NCI-H82 treated with DMSO at 0.1 percent for 48 hours (cell line): ENCODE results near the gene P4HA1.

Experiments
- DNase-seq: peaks from one replicate; lab custom pipeline; 2025; ENCODE audit not compliant: unreplicated experiment; lab: John Stamatoyannopoulos, UW

The P4HA1 gene

DNA sequence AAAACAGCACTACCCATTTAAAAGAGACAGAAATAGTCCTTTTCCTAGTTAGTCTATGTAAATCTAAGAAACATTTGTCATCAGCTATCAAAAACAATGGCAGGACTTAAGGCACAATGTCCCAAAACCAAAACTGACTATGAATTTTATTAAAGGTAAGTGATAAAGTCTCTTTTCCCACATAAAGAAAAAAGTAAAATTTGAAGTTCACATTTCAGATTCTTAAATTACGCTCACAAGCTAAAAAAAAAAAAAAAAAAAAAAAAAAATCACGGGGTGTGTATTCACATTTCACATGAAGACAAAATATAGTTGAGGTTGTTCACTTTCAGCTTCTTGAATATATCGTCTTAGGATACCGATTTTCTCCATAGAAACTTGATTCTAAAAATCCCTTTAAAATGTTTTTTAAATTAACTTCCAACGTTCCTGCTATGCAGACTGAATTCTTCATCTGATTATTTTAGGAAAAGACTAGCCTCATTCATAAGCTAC is 1.6 kb downstream of the P4HA1 start:
- no peak for DNase-seq

DNA sequence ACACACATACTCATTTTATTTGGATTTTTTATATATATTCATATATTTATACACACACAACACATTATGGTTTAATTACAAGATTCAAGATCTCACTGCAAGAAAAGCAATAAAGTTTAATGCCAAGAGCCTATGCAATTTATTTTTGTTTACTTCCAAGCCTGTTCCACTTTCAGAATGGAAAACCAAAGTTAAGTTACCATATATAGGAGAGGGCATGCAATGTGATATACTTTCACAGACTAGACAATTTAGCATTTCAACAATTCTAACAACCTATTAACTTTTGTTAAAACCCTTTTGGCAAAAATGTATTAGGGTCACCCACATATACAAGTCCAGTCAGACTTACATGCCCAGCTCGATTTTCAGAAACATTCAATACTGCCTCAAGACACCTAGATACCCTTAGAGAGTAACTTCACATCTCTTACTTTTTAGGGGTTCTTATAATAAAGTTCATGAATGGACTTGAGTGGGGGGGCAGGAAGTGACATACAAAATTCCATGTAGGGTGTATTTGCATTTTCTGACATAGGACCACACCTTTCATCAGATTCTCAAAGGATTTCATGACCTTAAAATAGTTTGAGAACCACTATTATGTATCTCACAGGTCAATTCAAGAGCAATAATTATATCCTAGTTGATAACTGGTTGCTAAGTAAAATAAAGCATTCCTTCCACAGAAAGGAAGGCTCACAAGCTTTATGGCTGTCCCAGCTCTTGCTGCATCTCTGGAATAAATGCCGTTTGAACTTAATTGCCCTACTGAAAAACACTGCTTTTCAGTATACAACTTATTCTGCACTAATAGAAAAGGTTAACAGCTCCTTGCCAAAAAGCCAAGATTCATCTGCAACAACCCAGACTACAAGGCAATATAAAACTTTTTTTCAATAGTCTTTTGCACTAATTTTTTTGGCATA is 2.5 kb downstream of the P4HA1 start:
- no peak for DNase-seq

DNA sequence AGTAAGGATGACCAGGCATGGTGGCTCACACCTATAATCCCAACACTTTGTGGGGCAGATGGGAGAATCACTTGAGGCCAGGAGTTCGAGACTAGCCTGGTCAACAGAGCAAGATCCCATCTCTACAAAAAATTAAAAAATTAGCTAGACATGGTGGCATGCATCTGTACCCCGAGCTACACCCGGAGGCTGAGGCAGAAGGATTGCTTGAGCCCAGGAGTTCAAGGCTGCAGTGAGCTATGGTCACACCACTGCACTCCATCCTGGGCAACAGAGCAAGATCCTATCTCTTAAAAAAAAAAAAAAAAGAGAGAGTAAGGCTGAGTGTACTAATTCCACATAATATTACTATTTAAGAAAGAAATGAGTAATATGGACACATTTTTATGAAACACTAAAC is 3.8 kb downstream of the P4HA1 start:
- no peak for DNase-seq

DNA sequence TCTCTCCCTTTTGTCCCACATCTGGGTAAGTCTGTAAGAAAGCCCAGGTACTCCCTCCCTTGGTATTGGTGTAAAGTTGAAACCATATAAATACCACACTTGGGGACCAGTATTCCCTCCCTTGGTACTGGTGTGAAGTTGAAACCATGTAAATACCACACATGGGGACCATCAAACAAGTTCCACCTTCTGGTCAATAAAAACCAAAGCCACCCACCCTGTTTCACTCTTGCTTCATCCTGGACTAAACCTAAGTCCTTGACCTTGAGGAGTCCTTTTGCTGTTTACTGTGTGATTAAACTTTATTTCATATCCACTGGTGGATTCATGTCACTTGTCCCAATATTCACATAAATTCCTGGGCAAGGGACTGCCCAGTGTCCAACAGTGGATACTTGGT is 8.4 kb downstream of the P4HA1 start:
- no peak for DNase-seq

DNA sequence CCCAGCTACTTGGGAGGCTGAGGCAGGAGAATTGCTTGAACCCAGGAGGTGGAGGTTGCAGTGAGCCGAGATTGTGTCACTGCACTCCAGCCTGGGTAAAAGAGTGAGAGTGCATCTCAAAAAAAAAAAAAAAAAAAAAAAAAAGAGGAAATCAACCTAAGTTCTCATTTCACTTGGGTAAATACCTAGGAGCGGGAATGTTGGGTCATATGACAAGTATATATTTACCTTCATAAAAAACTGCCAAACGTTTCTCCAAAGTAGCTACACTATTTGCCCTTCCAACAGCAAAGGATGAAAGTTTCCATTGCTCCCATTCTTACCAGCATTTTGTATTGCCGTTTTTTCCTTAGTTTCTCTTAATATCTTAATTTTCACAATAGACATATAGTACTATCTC is 9.8 kb downstream of the P4HA1 start:
- DNase-seq = no peak

DNA sequence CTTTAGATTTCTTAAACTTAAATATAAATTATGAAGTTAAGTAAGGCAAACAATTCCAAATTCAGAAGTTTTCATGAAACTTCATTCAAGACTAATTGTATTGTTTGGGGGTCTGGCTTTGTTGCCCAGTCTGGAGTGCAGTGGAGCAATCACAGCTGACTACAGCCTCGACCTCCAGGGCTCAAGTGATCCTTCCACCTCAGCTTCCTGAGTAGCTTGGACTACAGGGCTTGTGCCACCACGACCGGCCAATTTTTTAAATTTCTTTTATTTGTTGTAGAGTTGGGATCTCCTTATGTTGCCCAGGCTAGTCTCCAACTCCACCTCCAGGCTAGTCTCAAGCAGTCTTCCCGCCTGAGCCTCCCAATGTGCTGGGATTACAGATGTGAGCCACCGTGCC is 12.5 kb downstream of the P4HA1 start:
- DNase-seq = no peak

DNA sequence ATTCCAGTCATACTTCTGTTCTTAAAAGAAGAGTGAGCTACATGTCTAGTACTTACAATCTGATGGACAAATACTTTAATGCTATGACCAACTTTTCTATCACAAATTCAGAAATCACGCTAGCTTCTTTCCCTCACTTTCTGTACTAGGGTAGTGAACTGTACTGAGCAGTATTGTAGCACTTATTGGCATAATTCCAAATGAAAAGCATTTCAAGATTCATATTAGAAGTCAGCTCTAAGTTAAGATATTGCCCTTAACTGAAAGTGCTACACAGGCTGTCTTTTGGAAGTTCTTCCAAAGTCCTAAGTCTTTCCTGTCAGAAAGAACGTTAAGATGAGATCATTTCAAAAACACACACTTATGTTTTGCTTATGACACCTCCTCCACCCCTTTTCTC is 13.4 kb downstream of the P4HA1 start:
- no peak for DNase-seq

DNA sequence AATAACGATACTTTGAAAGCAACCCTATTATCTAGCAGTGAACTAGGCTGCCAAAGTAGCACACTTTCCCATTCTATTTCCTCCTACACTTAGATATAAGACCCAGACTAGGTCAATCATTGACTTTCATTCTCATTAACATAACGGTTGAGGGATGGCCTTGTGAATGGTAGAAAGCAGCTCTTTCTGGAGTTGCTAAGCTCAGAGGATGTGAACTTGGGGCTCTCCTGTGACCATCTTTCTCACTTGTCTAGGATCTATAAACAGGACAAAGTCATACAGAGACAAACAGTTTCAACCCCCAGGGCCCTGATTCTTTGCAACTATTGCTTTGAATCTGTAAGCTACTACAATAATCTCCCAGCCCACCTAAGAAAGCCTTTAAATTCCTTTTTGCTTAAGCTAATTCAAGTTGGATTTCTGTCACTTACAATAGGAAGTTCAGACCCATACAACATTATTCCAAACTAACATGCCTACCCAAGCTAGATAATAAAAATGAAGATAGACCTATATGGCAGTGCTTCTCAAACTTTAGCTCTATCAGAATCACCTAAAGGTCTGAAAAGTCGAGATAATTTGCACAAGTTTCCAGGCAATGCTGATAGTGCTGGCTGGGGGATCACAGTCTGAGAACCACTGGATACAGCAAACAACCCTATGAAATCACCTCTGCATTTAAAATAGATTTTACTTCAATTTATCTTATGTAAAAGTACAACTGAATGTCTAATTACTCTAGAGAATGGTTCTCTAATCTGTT is 16.7 kb downstream of the P4HA1 start:
- DNase-seq = no peak

DNA sequence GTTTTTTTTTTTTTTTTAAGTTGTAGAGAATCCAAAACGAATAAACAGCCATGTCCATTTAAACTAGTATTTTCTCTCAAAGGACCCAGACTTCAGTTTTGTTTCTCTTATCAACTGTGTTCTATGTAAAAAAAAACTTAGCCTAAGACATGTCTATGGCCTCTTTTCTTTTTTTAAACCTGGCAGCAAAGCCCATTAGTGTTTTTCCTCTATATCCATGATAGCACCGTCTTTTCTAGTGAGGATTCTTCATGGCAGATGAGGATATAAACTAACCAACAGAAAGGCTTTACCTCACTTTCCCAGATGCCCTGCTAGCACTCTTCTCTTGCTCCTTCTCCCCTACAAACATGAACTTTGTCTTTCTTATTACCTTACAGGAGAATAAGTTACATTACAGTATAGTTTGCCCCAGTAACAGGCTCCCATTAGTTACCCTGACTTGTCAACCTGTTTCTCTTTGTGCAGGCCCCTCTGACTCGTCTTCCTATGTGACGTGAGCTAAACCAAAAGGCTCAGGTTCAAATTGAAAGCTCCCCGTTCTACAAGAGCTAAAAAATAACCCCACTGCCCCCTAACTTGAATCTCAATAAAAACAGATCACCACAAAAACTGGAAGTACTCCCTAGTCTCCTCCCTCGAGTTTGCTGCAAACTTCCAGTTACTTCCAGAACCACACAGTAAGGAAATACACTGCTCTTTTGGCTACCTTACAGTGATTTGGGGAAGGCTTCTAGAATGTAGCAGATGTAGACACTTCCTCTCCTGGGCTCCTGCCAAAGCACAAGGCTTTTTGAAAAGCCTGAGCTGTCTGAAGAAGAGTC is 20.1 kb downstream of the P4HA1 start:
- no peak for DNase-seq

DNA sequence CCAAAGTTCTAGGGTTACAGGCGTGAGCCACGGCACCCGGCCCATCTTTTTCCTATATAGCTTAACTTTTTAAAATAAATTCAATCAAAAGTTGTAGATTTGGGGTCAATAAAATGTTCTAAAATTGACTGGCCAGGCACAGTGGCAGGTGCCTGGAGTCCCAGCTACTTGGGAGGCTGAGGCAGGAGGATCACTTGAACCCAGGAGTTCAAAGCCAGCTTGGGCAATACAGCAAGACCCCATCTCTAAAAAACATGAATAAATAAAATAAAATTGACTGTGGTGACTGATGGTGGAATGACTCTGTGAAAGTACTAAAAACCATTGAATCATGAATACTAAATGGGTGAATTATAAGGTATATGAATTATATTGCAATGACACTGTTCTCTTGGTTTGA is 20.8 kb downstream of the P4HA1 start:
- no peak for DNase-seq

DNA sequence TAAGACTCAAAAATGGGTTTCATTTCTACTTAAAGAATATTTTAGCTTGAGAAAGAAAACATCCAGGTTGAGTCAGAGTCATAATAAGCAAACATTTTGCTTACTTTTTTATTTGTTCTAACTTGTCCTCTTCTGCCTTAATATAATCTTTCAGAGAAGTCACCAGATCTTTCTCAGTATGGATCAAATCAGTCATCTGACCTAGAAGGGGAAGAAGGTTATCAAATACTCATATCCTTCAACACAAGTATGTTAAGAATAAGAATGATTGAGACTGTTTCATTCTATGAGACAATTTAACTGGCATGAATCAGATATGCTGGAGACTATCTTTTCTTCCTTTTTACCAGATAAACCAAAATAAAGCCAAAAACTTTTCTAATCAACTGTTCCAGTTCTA is 23.0 kb downstream of the P4HA1 start:
- no peak for DNase-seq

DNA sequence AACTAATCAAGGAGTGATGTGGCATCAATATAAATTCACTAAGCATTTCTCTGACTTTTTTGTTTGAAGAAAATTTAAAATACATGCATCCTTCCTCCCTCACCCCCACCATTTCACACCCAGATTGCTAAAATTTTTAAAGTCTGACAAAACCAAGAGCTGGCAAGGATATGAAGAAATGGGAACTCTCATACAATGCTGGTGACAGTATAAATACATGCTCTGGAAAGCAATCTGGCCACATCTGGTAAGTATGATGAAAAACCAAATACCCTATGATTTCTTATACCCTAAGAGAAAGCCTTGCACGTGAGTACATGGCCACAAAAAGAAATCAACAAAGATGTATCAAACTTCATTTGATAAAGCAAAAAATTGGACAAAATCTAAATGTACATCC is 31.2 kb downstream of the P4HA1 start:
- no peak for DNase-seq

DNA sequence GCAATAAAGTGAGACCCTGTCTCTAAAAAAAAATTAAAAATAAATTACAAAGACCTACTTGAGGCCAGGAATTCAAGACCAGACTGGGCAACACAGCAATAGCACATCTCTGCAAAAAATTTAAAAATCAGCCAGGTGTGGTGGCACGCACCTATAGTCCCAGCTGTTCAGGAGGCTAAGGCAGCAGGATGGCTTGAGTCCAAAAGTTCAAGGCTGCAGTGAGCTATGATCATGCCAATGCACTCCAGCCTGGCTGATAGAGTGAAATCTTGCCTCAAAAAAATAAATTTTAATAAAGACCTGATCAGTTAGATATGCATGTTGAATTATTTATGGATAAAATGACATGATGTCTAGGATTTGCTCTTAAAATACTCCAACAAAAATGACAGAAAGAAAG is 34.9 kb downstream of the P4HA1 start:
- DNase-seq = no peak

DNA sequence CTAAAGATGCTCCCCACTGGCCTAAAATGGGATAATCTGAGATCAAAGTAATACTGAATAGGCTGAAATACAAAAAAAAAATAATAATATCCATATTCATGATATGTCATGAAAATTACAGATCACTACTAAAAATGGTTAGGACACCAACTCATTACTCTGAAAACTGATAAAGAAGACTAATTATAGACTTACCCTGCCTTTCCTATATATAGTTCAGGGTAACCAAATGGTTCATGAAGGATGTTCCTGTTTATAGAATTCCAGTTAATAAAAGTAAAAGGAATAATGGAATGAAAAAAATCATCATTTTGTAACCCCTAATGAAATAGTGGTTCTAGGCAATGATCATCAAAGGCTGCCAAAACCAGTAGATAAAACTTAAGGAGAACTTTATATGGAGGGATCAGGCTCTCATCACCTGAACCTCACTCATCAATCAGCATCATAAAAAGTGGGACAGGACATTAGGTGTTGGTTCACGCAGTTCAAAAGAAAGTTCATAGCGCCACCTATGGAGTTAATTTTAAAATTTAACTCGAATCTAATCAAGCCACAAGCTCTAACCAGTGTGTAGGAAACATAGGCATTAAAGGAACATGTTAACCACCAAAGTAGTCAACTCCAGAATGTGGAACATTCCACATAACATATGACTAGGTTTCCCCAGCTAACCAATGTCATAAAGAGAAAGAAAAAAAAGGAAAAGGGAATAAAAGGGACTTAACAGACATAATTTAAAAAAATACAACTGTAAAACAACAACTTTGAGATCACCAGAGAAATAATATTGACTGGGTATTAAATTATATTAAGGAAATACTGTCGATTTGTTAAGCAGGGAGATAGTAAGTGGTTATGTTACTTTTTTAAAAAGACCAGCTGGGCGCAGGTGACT is 35.7 kb downstream of the P4HA1 start:
- peak; percentile 12 for DNase-seq

DNA sequence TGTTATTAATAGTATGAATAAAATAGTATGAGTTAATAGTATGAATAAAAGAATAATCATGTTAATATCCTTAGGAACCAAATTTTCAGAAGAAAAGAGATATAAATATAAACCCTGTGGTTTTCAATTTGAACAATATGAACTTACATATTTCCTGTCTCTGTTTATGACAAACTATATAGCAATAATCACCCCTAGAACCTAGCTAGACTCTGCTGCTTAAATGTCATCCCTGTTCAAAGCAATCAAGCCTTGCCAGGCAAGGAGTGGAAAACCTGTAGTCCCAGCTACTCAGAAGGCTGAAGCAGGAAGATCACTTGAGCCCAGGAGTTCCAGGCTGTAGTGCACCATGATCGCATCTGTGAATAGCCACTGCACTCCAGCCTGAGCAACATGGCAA is 36.5 kb downstream of the P4HA1 start:
- no peak for DNase-seq

DNA sequence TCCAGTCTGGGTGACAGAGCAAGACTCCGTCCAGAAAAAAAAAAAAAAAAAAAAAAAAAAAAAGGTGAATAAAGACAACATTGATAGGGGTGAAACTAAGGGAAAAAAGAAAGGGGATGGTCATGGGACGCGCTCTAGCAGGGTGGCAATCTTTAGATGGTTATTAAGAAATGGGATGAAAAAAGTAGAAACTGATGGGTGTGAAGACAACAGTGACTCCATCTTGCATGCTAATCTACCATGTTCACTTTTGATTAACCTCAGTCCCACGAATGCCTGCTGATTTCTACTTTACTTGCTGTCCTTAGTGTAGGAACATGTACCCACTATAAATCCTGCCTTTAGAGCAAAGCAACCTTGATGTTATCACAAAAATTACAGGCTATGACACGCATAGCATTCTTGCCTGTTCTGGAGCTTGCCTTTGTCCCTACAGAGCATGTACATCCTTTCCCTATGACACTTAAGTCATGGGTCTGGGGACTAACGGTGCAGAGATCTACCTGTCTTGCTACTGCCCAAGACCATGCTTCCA is 38.5 kb downstream of the P4HA1 start:
- no peak for DNase-seq

DNA sequence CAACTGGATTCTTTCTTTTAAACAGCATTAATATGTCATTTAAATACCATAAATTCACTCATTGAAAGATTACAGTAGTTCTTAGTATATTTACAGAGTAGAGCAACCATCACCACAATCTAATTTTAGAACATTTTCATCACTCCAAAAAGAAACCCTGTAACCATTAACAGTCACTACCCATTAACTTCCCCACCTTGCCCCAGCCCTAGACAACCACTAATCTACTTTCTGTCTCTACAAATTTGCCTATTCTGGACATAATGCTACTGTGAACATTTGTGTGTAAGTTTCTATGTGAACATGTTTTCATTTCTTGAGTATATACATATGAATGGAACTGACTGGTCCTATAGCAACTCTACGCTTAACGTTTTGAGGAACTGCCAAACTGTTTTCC is 42.4 kb downstream of the P4HA1 start:
- no peak for DNase-seq

DNA sequence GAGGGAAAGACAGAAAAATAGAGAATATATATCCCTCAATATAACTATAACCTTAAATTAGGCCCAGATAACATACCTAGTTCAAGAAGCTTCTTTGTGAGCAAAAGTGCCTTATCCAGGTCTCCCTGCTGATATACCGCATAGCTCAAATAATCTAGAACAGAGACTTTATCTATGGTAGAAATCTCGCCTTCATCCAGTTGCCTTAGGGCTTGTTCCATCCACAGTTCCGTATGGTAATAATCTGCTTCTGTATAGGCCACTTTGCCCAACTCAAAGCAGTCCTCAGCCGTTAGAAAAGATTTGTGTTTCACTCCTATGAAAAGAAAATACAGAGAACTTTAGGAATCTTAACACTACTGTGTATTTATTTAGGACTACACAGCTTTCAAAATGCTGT is 43.4 kb downstream of the P4HA1 start:
- no peak for DNase-seq

DNA sequence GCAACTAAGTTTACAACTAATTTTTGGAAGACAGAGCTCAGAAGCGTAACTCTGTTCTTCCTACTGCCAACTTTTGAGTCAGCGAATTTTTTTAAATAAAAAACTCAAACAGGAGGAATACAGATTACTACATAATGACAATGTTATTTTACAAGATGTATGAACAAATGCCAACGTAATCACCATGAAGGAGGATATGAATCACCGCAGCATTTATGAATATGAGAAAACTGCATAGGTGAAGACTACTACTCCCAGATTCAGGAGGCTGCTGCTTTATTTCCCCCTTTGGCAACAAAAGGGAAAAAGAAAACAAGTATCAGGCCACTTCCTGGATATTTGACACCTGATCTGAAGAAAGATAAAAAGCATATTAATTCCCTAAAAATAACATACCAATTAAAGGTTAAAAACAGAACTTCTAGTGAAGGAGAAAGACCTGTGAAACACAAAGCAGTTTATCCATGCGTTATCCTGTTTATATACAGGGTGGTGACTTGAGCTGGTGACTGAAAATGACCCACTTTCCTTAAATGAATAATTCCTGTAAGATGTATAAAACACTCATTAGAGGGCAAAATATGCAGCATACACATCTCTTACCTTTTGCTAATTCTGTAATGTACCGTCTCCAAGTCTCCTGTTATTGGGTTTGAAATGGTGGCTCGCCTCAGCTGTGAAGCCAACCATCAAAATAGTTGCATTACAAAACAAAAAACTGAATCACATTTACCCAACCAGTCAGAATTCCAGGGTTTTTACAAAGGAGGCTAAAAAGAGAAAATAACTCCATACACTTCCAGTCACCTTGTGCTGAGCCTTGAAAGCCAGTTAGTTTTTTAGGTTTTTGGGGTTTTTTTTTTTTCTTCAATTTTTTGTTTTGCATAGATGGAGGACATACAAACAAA is 52.0 kb downstream of the P4HA1 start:
- no peak for DNase-seq
